ENCODE results near the gene NDUFS6. TPM values are rescaled to one million over a fixed set of nuclear protein-coding genes. Genes with fewer than 3 reads are reported as not detected.

NDUFS6 gene
- polyA plus RNA-seq, 1 donor: 52.8 TPM

DNA sequence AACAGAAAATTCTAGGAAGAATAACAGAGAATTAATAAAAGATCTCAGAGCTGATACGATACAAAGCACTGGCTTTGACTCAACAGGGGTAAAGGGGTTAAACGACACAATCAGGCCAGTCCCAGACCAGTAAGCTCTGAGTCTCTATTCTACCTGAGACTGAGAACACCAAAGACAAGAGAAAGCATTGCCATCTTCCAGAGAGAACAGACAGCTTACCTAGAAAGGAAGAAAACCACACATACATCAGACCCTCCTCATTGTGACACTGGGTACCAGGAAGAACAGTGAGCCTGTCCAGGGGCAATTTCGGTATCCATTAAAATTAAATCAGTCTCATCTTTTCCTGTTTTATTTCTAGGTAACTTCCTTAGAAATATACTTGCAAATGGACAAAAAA lies 42.6 kb upstream of the NDUFS6 start:
- no peak for DNase-seq
- 67% methylated on average over 1 of the region's 3 CpGs for WGBS (ENCODE audit: insufficient coverage, low lambda C conversion rate)
- Histone ChIP-seq H3K36me3 (ENCODE audit: control insufficient read depth, insufficient read depth, low read length) (no peaks in the 10 kb centered on the region), H3K27me3 (ENCODE audit: control insufficient read depth, insufficient read depth, low read length) (peaks cover 18% of the 10 kb centered on the region), H3K4me1 (ENCODE audit: control insufficient read depth, insufficient read depth, low read length) (no peaks in the 10 kb centered on the region), H3K9me3 (ENCODE audit: control insufficient read depth, low read depth, low read length) (no peaks in the 10 kb centered on the region), H3K4me3 (ENCODE audit: low read length) (no peak overlapping the region), H3K27ac (ENCODE audit: low read length) (no peak overlapping the region)

DNA sequence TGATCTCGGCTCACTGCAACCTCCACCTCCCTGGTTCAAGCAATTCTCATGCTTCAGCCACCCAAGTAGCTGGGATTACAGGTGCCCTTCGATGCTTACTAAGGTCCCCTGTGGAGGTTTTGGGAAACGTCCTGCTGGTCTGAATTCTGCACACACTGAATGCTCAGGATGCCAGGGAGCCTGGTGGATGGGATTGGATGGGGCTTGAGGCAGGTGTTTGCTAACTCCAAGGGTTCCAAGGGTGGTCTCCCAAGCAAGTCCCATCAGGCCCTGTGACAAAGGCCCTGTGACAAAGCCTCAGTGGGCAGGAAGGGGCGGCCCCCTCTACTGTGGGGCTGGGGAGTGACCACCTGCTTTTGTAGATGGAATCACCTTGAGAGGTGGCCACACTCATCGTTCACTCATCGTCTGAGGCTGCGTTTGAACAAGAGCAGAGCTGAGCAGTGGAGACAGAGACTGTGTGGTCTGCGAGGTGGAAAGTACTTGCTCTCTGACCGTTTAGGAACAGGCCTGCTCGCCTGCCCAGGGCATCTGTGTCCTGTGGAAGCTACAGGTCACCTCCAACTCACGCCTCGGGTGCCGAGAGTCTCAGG lies 41.7 kb upstream of the NDUFS6 start:
- no peak overlapping the region for H3K27ac ChIP-seq (ENCODE audit: low read length)
- no peaks in the 10 kb centered on the region for H3K4me1 ChIP-seq (ENCODE audit: control insufficient read depth, insufficient read depth, low read length)
- no peaks in the 10 kb centered on the region for H3K36me3 ChIP-seq (ENCODE audit: control insufficient read depth, insufficient read depth, low read length)
- WGBS (ENCODE audit: insufficient coverage, low lambda C conversion rate): no CpG with 5 or more reads among the region's 13 CpGs
- no peaks in the 10 kb centered on the region for H3K9me3 ChIP-seq (ENCODE audit: control insufficient read depth, low read depth, low read length)
- H3K4me3 ChIP-seq (ENCODE audit: low read length): no peak overlapping the region
- peaks cover 18% of the 10 kb centered on the region for H3K27me3 ChIP-seq (ENCODE audit: control insufficient read depth, insufficient read depth, low read length)
- no peak for DNase-seq

DNA sequence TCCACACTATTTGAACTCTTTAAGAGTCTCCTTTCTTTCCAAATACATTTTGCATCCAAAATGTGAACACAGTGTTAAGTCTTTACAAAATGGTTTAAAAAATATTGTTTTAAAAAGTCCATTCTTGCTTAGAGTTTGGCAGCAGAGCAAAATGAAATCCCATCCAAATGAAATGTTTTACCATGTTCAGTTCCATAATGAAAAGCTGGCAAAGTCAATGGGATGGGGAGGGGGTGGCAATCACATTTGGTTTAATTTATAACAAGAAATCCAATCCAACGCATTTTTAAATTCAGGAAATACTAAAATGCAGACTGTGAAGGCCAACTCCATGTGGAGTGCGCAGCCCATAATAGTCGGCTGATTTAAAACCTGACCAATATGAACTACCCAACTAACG lies 41.0 kb upstream of the NDUFS6 start:
- Histone ChIP-seq H3K27me3 (ENCODE audit: control insufficient read depth, insufficient read depth, low read length) (peaks cover 20% of the 10 kb centered on the region), H3K27ac (ENCODE audit: low read length) (no peak overlapping the region), H3K4me3 (ENCODE audit: low read length) (no peak overlapping the region), H3K36me3 (ENCODE audit: control insufficient read depth, insufficient read depth, low read length) (no peaks in the 10 kb centered on the region), H3K4me1 (ENCODE audit: control insufficient read depth, insufficient read depth, low read length) (no peaks in the 10 kb centered on the region), H3K9me3 (ENCODE audit: control insufficient read depth, low read depth, low read length) (peaks cover under 1% of the 10 kb centered on the region)
- no peak for DNase-seq
- WGBS (ENCODE audit: insufficient coverage, low lambda C conversion rate): 88% methylated on average over 3 of the region's 4 CpGs

DNA sequence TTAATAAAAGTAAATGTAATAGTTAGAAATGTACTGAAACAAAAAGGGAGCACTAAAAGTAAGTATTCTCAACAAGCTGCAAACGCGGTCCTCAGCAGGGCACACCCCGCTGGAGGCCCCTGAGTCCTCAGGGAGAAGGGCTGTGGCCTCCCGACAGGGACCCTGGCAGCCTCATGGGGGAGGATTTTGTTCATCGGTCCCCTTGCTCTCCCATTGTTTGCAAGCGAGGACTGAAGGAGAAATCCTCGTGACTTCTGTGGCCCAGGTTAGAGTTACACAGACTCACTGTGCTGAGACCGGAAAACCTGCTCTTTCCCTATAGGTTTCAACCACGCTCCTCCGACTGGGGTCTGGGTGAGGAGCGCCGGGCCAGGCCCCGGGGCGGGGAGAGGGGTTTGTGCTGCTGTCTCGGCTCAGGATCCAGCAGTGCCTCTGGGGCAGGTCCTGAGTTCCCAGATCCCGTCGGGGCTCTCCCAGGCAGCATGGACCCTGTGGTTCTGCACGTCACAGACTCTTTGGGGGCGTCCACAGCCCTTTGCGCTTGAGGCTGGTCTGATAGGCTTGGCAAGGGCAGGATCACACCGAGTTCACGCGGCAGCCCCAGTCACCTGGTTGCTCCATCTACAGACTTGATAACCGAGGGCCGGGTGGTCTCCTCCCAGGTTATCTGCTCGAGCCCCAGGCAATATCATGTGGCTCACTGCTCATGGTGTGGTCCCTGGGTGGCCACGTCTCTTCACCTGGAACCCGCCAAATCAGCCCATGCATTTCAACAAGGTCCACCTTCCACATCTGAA lies 40.4 kb upstream of the NDUFS6 start:
- Histone ChIP-seq H3K27ac (ENCODE audit: low read length) (no peak overlapping the region), H3K4me3 (ENCODE audit: low read length) (no peak overlapping the region), H3K27me3 (ENCODE audit: control insufficient read depth, insufficient read depth, low read length) (peaks cover 17% of the 10 kb centered on the region), H3K4me1 (ENCODE audit: control insufficient read depth, insufficient read depth, low read length) (no peaks in the 10 kb centered on the region), H3K36me3 (ENCODE audit: control insufficient read depth, insufficient read depth, low read length) (no peaks in the 10 kb centered on the region), H3K9me3 (ENCODE audit: control insufficient read depth, low read depth, low read length) (peaks cover 2% of the 10 kb centered on the region)
- DNase-seq: no peak
- WGBS (ENCODE audit: insufficient coverage, low lambda C conversion rate): 80% methylated on average over 1 of the region's 28 CpGs

DNA sequence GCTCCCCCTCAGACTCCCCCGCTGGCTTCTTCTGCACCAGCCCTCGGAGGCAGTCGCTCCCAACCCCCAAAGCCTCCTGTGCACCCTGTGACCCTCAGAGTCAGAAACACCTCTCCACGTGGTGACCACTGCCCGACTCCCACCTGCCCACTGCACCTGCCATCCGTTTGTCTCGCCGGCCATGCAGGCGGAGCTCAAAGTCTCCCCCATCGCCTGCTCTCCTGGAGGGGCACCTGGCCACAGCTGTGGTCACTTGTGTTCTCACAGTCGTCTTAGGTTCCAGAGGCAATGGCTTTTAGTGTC lies 39.8 kb upstream of the NDUFS6 start:
- Histone ChIP-seq H3K9me3 (ENCODE audit: control insufficient read depth, low read depth, low read length) (peaks cover 2% of the 10 kb centered on the region), H3K4me1 (ENCODE audit: control insufficient read depth, insufficient read depth, low read length) (no peaks in the 10 kb centered on the region), H3K27ac (ENCODE audit: low read length) (no peak overlapping the region), H3K36me3 (ENCODE audit: control insufficient read depth, insufficient read depth, low read length) (no peaks in the 10 kb centered on the region), H3K27me3 (ENCODE audit: control insufficient read depth, insufficient read depth, low read length) (peaks cover 17% of the 10 kb centered on the region), H3K4me3 (ENCODE audit: low read length) (no peak overlapping the region)
- DNase-seq: no peak
- no CpG with 5 or more reads among the region's 11 CpGs for WGBS (ENCODE audit: insufficient coverage, low lambda C conversion rate)

DNA sequence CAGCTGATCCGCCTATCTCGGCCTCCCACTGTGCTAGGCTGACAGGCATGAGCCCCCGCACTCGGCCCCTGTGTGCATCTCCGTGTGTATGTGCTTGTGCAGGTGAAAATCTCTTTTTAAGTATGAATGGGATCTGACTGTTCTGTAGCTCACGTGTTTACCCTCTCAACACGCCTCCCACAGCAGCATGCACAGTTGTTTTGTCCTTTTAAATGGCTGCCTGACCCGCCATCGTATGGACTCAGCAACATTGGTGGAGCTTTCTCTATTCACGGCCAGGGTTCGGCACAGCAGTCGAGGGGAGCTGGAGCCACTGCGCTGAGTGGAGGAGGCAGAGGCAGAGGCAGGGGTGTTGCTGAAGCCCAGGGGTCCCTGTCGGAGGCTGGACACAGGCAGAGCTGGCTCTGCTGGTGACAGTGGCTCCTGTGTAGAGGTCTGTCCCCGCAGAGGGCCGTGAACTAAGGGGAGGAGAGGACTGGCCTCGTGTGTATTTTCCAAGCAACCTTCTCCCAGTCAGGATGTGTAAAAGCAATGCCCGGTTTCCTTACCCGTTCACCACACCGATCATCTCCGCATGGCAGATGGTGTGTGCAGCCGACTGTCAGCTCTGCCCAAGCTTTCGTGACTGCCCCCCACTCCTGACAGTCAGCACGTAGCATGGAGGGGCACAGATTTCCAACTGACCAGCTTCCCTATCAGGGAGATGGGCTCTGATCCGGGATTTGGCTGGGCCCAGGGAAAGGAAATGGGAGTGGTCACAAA lies 38.9 kb upstream of the NDUFS6 start:
- no peak overlapping the region for H3K4me3 ChIP-seq (ENCODE audit: low read length)
- DNase-seq: no peak
- no peak overlapping the region for H3K27ac ChIP-seq (ENCODE audit: low read length)
- H3K4me1 ChIP-seq (ENCODE audit: control insufficient read depth, insufficient read depth, low read length): no peaks in the 10 kb centered on the region
- H3K36me3 ChIP-seq (ENCODE audit: control insufficient read depth, insufficient read depth, low read length): no peaks in the 10 kb centered on the region
- peaks cover 17% of the 10 kb centered on the region for H3K27me3 ChIP-seq (ENCODE audit: control insufficient read depth, insufficient read depth, low read length)
- H3K9me3 ChIP-seq (ENCODE audit: control insufficient read depth, low read depth, low read length): peaks cover 2% of the 10 kb centered on the region
- 100% methylated on average over 2 of the region's 25 CpGs for WGBS (ENCODE audit: insufficient coverage, low lambda C conversion rate)

DNA sequence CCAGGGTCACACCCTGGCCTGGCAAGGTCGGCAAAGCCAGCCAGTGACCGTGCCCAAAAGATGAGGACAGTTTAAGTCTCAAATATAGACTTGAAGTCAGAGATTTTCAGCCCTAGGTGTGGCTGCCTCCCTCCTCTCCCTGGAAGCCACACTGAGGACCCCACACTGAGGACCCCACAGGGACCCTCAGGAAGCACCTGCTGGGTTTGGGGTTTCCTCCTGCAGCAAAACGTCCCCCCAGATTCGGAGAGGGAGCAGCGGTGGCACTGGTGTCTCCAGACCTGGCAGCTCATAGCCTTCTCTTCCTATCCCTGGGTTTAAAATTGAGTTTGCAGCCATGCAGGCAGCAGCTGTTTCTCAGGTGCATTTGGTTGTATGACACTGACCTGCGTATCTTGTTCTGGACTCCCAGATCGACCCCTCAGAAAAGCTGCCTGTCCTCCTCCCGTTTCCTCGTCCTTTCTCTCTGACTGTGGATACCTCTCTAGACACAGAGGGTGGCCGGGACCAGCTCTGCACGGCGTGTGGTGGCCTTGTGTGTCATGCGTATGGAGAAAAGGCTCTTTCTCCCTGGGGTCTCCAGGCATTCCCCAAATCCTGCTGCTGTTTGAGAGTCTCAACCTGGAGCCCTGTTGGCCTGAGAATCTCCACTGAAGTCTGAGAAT lies 38.2 kb upstream of the NDUFS6 start:
- Histone ChIP-seq H3K9me3 (ENCODE audit: control insufficient read depth, low read depth, low read length) (peaks cover 2% of the 10 kb centered on the region), H3K27ac (ENCODE audit: low read length) (no peak overlapping the region), H3K4me3 (ENCODE audit: low read length) (no peak overlapping the region), H3K27me3 (ENCODE audit: control insufficient read depth, insufficient read depth, low read length) (peaks cover 17% of the 10 kb centered on the region), H3K4me1 (ENCODE audit: control insufficient read depth, insufficient read depth, low read length) (no peaks in the 10 kb centered on the region), H3K36me3 (ENCODE audit: control insufficient read depth, insufficient read depth, low read length) (no peaks in the 10 kb centered on the region)
- no peak for DNase-seq
- no CpG with 5 or more reads among the region's 13 CpGs for WGBS (ENCODE audit: insufficient coverage, low lambda C conversion rate)

DNA sequence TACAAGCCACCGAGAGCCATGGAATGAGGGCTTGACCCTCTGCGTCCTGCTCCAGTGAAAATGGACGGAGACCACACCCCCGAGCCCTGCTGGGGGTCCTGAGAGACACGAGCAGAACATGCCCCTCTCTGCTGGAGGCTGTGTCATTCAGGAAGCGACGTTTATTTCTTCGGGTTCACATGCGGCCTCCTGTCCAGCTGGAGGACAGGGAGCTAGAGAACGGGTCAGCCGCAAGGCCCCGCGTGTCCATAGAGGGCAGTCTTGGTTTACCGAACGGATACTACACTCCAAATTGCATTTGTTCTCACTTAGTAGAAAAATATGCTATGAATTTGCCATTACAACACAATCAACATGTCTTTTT lies 37.7 kb upstream of the NDUFS6 start:
- no peaks in the 10 kb centered on the region for H3K36me3 ChIP-seq (ENCODE audit: control insufficient read depth, insufficient read depth, low read length)
- no peak overlapping the region for H3K4me3 ChIP-seq (ENCODE audit: low read length)
- no peaks in the 10 kb centered on the region for H3K4me1 ChIP-seq (ENCODE audit: control insufficient read depth, insufficient read depth, low read length)
- no peak overlapping the region for H3K27ac ChIP-seq (ENCODE audit: low read length)
- H3K9me3 ChIP-seq (ENCODE audit: control insufficient read depth, low read depth, low read length): peaks cover 2% of the 10 kb centered on the region
- DNase-seq: peak; percentile 11 to 18
- no CpG with 5 or more reads among the region's 15 CpGs for WGBS (ENCODE audit: insufficient coverage, low lambda C conversion rate)
- peaks cover 17% of the 10 kb centered on the region for H3K27me3 ChIP-seq (ENCODE audit: control insufficient read depth, insufficient read depth, low read length)

DNA sequence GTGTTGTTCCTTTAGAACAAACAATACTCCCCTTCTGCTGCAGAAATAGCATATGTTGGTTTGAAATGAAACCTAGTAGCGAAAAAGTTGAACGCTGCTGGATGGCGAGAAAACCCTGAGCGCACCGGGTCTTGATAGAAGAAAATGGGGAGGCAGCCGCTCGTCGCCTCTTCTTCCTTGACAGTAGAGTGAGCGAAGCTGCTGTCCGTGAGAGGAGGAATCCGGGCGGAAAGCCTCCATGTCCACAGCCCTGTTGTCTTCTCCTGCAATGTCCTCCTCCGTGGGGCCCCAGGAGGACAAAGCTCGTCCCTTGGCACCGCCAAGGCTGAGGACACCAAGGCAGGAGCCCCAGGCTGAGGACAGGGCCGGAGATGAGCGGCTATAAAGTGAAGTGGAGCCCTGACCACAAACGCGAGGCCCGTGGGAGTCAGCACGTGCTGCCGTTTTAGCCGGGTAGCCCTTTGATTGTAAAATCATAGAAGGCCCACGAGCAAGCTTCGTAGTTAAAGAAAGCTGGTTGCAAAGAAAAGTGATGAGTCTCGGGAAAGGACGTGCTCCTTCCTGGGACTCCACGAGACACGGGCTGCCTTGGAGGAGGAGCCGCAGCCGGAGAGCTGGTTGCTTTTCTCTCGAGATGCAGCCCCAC lies 37.1 kb upstream of the NDUFS6 start:
- Histone ChIP-seq H3K4me3 (ENCODE audit: low read length) (no peak overlapping the region), H3K27ac (ENCODE audit: low read length) (no peak overlapping the region), H3K9me3 (ENCODE audit: control insufficient read depth, low read depth, low read length) (peaks cover 2% of the 10 kb centered on the region), H3K36me3 (ENCODE audit: control insufficient read depth, insufficient read depth, low read length) (no peaks in the 10 kb centered on the region), H3K27me3 (ENCODE audit: control insufficient read depth, insufficient read depth, low read length) (peaks cover 17% of the 10 kb centered on the region), H3K4me1 (ENCODE audit: control insufficient read depth, insufficient read depth, low read length) (no peaks in the 10 kb centered on the region)
- DNase-seq: no peak
- 76% methylated on average over 8 of the region's 32 CpGs for WGBS (ENCODE audit: insufficient coverage, low lambda C conversion rate)

DNA sequence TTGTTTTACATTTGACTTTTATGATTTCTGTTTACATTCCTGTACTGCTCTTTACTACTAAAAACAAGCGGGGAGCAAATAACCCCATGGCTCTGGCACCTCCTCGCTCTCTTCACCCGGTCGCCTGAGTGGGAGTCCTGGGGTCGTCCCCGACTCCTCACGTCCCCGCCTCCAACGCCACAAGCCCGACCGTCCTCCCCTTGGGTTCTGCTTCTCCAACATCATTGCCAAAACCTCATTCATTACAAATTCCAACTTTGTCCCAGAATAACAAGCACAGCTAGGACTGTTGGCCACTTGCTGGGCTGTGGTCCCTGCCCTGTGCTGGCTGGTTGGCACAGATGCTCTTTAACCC lies 36.6 kb upstream of the NDUFS6 start:
- no peak overlapping the region for H3K27ac ChIP-seq (ENCODE audit: low read length)
- peaks cover 17% of the 10 kb centered on the region for H3K27me3 ChIP-seq (ENCODE audit: control insufficient read depth, insufficient read depth, low read length)
- WGBS (ENCODE audit: insufficient coverage, low lambda C conversion rate): no CpG with 5 or more reads among the region's 11 CpGs
- no peaks in the 10 kb centered on the region for H3K4me1 ChIP-seq (ENCODE audit: control insufficient read depth, insufficient read depth, low read length)
- no peak for DNase-seq
- H3K4me3 ChIP-seq (ENCODE audit: low read length): no peak overlapping the region
- peaks cover 2% of the 10 kb centered on the region for H3K9me3 ChIP-seq (ENCODE audit: control insufficient read depth, low read depth, low read length)
- H3K36me3 ChIP-seq (ENCODE audit: control insufficient read depth, insufficient read depth, low read length): no peaks in the 10 kb centered on the region

All from large intestine (tissue), 3 donors.